ENCODE data around the gene ADAMTS8. TPM values are rescaled to one million over a fixed set of nuclear protein-coding genes. Genes with fewer than 3 reads are reported as not detected.

ADAMTS8 gene
- total and polyA plus RNA-seq, 10 donors: 0.30 to 2.5 (median 0.73) TPM; not detected in 1

GRCh38 chr11:130465263-130465662 lies 36.9 kb upstream of the ADAMTS8 start:
- TF ChIP-seq POLR2AphosphoS5 (IDR thresholded peaks at IDR 0.05) (no peak), POLR2A (IDR thresholded peaks at IDR 0.05) (no peak)
- TF ChIP-seq, protein P1, sequence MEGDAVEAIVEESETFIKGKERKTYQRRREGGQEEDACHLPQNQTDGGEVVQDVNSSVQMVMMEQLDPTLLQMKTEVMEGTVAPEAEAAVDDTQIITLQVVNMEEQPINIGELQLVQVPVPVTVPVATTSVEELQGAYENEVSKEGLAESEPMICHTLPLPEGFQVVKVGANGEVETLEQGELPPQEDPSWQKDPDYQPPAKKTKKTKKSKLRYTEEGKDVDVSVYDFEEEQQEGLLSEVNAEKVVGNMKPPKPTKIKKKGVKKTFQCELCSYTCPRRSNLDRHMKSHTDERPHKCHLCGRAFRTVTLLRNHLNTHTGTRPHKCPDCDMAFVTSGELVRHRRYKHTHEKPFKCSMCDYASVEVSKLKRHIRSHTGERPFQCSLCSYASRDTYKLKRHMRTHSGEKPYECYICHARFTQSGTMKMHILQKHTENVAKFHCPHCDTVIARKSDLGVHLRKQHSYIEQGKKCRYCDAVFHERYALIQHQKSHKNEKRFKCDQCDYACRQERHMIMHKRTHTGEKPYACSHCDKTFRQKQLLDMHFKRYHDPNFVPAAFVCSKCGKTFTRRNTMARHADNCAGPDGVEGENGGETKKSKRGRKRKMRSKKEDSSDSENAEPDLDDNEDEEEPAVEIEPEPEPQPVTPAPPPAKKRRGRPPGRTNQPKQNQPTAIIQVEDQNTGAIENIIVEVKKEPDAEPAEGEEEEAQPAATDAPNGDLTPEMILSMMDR (IDR thresholded peaks at IDR 0.05 in 8 of 11, conservative IDR thresholded peaks at IDR 0.05 in 3 of 11): no peak
- no peaks in the 10 kb centered on the region for H3K4me1 ChIP-seq
- DNase-seq: no peak
- H3K9me3 ChIP-seq: no peaks in the 10 kb centered on the region
- intact Hi-C loops (cut with DNase I; ENCODE audit: low total_unique reads): no loop called here
- 85 to 96% (median 91%) methylated on average over 5 of the region's 5 CpGs for WGBS, 5 donors
- H3K36me3 ChIP-seq: peaks cover 0 to 5% (median 0%) of the 10 kb centered on the region in 6 donors
- H3K27me3 ChIP-seq (replicated peaks in 1 of 7): peaks cover 0 to 19% (median 0%) of the 10 kb centered on the region in 7 donors
- no peak overlapping the region for H3K4me3 ChIP-seq
- H3K27ac ChIP-seq: no peak overlapping the region

GRCh38 chr11:130464291-130464812 lies 35.9 kb upstream of the ADAMTS8 start:
- peaks cover 0 to 5% (median 0%) of the 10 kb centered on the region in 6 donors for H3K36me3 ChIP-seq
- no peak for DNase-seq
- no peak overlapping the region for H3K27ac ChIP-seq
- H3K4me1 ChIP-seq: no peaks in the 10 kb centered on the region
- H3K4me3 ChIP-seq: no peak overlapping the region
- no peaks in the 10 kb centered on the region for H3K9me3 ChIP-seq
- H3K27me3 ChIP-seq (replicated peaks in 1 of 7): peaks cover 0 to 19% (median 0%) of the 10 kb centered on the region in 7 donors
- TF ChIP-seq, protein P1 (IDR thresholded peaks at IDR 0.05 in 8 of 11, conservative IDR thresholded peaks at IDR 0.05 in 3 of 11): no peak
- TF ChIP-seq POLR2AphosphoS5 (IDR thresholded peaks at IDR 0.05) (no peak), POLR2A (IDR thresholded peaks at IDR 0.05) (no peak)
- intact Hi-C loops (cut with DNase I; ENCODE audit: low total_unique reads): no loop called here

DNA sequence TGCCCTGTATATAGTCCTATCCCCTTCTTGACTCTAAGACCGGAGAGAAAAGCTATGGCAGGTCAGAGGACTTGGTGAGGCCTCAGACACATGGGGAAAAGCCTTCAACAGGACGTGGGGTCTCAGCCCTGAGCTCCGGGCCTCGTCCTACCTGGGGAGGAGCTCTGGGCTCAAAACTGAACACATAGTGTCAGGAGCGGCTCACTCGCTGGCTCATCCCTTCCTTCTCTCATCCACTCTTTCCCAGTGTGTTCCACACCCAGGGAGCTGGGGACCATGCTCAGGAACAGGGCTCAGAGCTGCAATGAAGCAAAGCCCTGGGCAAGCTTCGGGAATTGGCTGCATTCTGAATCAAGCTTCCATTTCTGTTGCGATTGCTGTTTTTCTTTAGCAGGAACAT lies 34.5 kb upstream of the ADAMTS8 start:
- H3K27me3 ChIP-seq (replicated peaks in 1 of 7): peaks cover 0 to 20% (median 0%) of the 10 kb centered on the region in 7 donors
- 82 to 90% (median 82%) methylated on average over 8 of the region's 8 CpGs for WGBS, 5 donors
- intact Hi-C loops (cut with DNase I; ENCODE audit: low total_unique reads): no loop called here
- no peak for TF ChIP-seq POLR2AphosphoS5 (IDR thresholded peaks at IDR 0.05)
- no peak for TF ChIP-seq POLR2A (IDR thresholded peaks at IDR 0.05)
- TF ChIP-seq, protein P1 (IDR thresholded peaks at IDR 0.05 in 8 of 11, conservative IDR thresholded peaks at IDR 0.05 in 3 of 11): no peak
- no peak for DNase-seq
- H3K4me3 ChIP-seq: no peak overlapping the region
- no peak overlapping the region for H3K27ac ChIP-seq
- H3K4me1 ChIP-seq: no peaks in the 10 kb centered on the region
- H3K36me3 ChIP-seq: peaks cover 0 to 5% (median 0%) of the 10 kb centered on the region in 6 donors
- no peaks in the 10 kb centered on the region for H3K9me3 ChIP-seq

- no peak overlapping the region for H3K4me3 ChIP-seq
- WGBS, 5 donors: 91 to 97% (median 93%) methylated on average over 16 to 31 of the region's 31 CpGs
- peaks cover 0 to 5% (median 0%) of the 10 kb centered on the region in 6 donors for H3K36me3 ChIP-seq
Observed at GRCh38 chr11:130462101-130462885, 33.9 kb upstream of the ADAMTS8 start.

More at GRCh38 chr11:130462101-130462885, 33.9 kb upstream of the ADAMTS8 start:
- TF ChIP-seq, protein P1 (IDR thresholded peaks at IDR 0.05 in 8 of 11, conservative IDR thresholded peaks at IDR 0.05 in 3 of 11): no peak
- no peak for TF ChIP-seq POLR2A (IDR thresholded peaks at IDR 0.05)
- no peak for TF ChIP-seq POLR2AphosphoS5 (IDR thresholded peaks at IDR 0.05)
- H3K9me3 ChIP-seq: no peaks in the 10 kb centered on the region
- intact Hi-C loops (cut with DNase I; ENCODE audit: low total_unique reads): no loop called here
- peaks cover 0 to 4% (median 0%) of the 10 kb centered on the region in 6 donors for H3K4me1 ChIP-seq
- peaks cover 0 to 26% (median 0%) of the 10 kb centered on the region in 7 donors for H3K27me3 ChIP-seq (replicated peaks in 1 of 7)
- no peak for DNase-seq
- H3K27ac ChIP-seq: no peak overlapping the region

Data from spleen (tissue), 11 donors.